GM12874 (cell line): Measurements from ENCODE around the gene FAM234B.

Source experiments
- CTCF ChIP-seq: IDR thresholded peaks from 2 replicates; pipeline ENCODE4 v1.5.1; 2011; ENCODE audit warnings: low read depth, mild to moderate bottlenecking, control low read depth, low read length, moderate library complexity; ENCODE audit not compliant: insufficient read depth

Gene FAM234B

GRCh38 chr12:13099066-13099843 is 55.1 kb downstream of the FAM234B start:
- TF ChIP-seq CTCF = no peak

GRCh38 chr12:13099844-13100604 is 55.8 kb downstream of the FAM234B start:
- TF ChIP-seq CTCF = no peak

GRCh38 chr12:13100605-13100881 is 56.4 kb downstream of the FAM234B start:
- TF ChIP-seq CTCF = no peak

- TF ChIP-seq CTCF = no peak
Measured at GRCh38 chr12:13100882-13101769, 56.9 kb downstream of the FAM234B start.

GRCh38 chr12:13101821-13102375 is 57.7 kb downstream of the FAM234B start:
- no peak for TF ChIP-seq CTCF

GRCh38 chr12:13102461-13103195 is 58.4 kb downstream of the FAM234B start:
- no peak for TF ChIP-seq CTCF
